Gastroesophageal sphincter (tissue), 3 donors: Measurements from ENCODE around the gene RBM5.

Experiments
- EP300 ChIP-seq: sonication (generic); formaldehyde crosslinking; IDR thresholded peaks from one replicate; pipeline ENCODE4 v1.6.1; 2017; ENCODE audit warnings: antibody characterized with exemption, mild to moderate bottlenecking
- POLR2A ChIP-seq, 2 donors: fragments of 450-650 bp; IDR thresholded peaks; one replicate each; pipeline ENCODE4 v1.6.1; 2017; ENCODE audit warnings: antibody characterized with exemption in 2 of 2, mild to moderate bottlenecking in 2 of 2, moderate library complexity in 1 of 2
- POLR2AphosphoS5 ChIP-seq: sonication (generic); formaldehyde crosslinking; IDR thresholded peaks from one replicate; pipeline ENCODE4 v1.6.1; 2017; ENCODE audit warnings: antibody characterized with exemption
- TF ChIP-seq, protein P1 (sequence below), 4 experiments: fragments of 200-600 bp in 2 of 4; fragments of 450-650 bp in 2 of 4; sonication (generic) in 1 of 4; IDR thresholded peaks; one replicate each; pipeline ENCODE4 v1.5.1; 2017 to 2019; ENCODE audit warnings: antibody characterized with exemption in 4 of 4, mild to moderate bottlenecking in 2 of 4, moderate library complexity in 2 of 4

DNA sequence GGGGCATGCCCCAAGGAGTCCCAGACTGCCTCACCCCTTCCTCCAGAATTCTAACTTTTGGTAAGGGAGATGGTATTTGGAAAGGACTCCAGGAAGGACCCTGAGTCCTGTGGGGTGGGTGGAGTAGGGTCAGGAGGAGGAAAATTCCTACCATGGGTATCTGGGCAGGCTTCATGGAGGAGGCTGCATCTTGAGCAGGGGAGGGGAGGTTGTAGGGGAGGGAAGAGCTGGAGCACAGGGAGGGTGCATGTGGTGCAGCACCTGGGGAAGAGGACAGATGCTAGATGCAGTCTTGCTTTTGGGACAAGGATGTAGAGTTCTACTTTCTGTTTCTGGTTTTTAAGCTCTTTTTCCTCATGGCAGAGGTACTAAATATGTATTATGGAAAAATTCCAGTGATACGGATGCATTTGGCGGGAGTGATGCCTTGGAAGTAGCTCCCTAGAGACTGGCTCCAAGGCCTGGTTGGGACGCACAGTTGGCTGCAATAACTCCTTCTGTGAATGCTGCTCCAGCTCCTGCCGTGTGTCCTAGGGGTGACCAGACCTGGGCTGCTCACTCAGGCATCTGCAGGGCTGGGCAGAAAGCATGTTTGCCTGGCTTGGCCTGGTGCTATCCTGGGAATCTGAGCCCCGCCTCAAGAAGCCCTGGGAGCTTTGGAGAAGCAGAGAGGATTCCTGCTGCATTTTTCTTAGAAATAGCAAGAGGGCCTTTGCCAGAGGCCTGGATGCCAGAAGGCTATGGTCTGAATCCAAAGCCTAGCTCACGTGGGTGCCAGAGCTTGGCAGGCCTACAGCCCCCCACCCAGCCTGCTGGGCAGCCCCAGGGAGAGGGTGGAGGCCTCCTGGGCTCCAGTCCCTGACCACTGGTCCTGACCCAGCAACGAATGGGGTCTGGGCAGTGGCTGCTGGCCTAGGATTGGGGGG is 76.5 kb downstream of the RBM5 start:
- TF ChIP-seq, protein P1, sequence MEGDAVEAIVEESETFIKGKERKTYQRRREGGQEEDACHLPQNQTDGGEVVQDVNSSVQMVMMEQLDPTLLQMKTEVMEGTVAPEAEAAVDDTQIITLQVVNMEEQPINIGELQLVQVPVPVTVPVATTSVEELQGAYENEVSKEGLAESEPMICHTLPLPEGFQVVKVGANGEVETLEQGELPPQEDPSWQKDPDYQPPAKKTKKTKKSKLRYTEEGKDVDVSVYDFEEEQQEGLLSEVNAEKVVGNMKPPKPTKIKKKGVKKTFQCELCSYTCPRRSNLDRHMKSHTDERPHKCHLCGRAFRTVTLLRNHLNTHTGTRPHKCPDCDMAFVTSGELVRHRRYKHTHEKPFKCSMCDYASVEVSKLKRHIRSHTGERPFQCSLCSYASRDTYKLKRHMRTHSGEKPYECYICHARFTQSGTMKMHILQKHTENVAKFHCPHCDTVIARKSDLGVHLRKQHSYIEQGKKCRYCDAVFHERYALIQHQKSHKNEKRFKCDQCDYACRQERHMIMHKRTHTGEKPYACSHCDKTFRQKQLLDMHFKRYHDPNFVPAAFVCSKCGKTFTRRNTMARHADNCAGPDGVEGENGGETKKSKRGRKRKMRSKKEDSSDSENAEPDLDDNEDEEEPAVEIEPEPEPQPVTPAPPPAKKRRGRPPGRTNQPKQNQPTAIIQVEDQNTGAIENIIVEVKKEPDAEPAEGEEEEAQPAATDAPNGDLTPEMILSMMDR (IDR thresholded peaks at IDR 0.05), result no peak
- TF ChIP-seq POLR2A (IDR thresholded peaks at IDR 0.05) (no peak), POLR2AphosphoS5 (peak; percentile 35), EP300 (no peak)
